Stimulated activated naive CD8-positive, alpha-beta T cell treated with anti-CD3 and anti-CD28 coated beads, Interleukin-15, amount 100 ng/mL, for 72 hours (primary cell): Measurements from ENCODE around the gene DOCK4.

Experiments
- ATAC-seq: fragments of 150-1000 bp; cut with Tn5 transposase; 2 replicates; pipeline ENCODE4 v1.10.0; 2021; ENCODE audit warnings: mild to moderate bottlenecking, moderate library complexity
- DNase-seq, 2 donors: peaks; one replicate each; pipeline ENCODE4 v3.0.0; 2021 to 2022
- H3K27ac Mint-ChIP-seq, 2 donors: one replicate each; pipeline ENCODE4 v1.8.0; 2022; ENCODE audit warnings: mild to moderate bottlenecking in 2 of 2, mixed read lengths in 2 of 2, moderate library complexity in 2 of 2
- H3K27me3 Mint-ChIP-seq: one replicate; pipeline ENCODE4 v1.8.0; 2022; ENCODE audit warnings: mixed read lengths
- H3K4me1 Mint-ChIP-seq: one replicate; pipeline ENCODE4 v1.8.0; 2022; ENCODE audit warnings: mild to moderate bottlenecking, mixed read lengths
- H3K4me3 Mint-ChIP-seq, 2 donors: one replicate each; pipeline ENCODE4 v1.8.0; 2022; ENCODE audit warnings: mild to moderate bottlenecking in 2 of 2, mixed read lengths in 2 of 2, moderate library complexity in 1 of 2
- H3K9me3 Mint-ChIP-seq, 2 donors: one replicate each; pipeline ENCODE4 v1.8.0; 2022; ENCODE audit warnings: mixed read lengths in 2 of 2

DOCK4 gene

GRCh38 chr7:111758332-111758731 lies 447.9 kb downstream of the DOCK4 start:
- H3K27ac Mint-ChIP-seq: no peak overlapping the region
- peaks cover 5% of the 10 kb centered on the region for H3K4me1 Mint-ChIP-seq

GRCh38 chr7:111756687-111757178 lies 449.5 kb downstream of the DOCK4 start:
- no peak for DNase-seq
- Mint-ChIP-seq H3K4me1 (peaks cover 5% of the 10 kb centered on the region), H3K9me3 (no peaks in the 10 kb centered on the region), H3K27me3 (peaks cover 16% of the 10 kb centered on the region), H3K4me3 (peak overlapping the region in 1 of 2 donors; percentile 1), H3K27ac (no peak overlapping the region)
- ATAC-seq: no peak

More at GRCh38 chr7:111758332-111758731, 447.9 kb downstream of the DOCK4 start:
- no peak for DNase-seq
- Mint-ChIP-seq H3K4me3 (no peak overlapping the region), H3K27me3 (peaks cover 16% of the 10 kb centered on the region), H3K9me3 (no peaks in the 10 kb centered on the region)
- ATAC-seq: no peak

DNA sequence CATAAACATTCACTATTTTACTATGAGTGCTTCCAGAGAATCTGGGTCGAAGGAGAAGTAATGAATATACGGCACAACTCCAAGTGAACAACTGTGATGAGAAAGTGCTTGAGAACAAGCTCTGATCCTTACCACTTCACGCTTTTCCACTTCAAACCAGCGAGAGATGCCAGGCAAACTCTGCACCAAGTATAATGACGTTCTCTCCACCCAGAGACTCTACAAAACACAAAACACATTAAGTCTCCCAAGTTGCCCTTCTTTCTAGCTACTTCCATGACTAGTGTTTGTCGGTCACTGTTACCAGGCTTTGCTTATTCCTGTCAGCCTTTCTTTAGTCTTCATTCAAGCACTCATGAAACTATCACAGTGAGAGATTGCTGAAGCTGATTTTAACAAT lies 450.8 kb downstream of the DOCK4 start:
- Mint-ChIP-seq H3K4me1 (peaks cover 5% of the 10 kb centered on the region), H3K4me3 (no peak overlapping the region), H3K27ac (no peak overlapping the region), H3K27me3 (peaks cover 16% of the 10 kb centered on the region), H3K9me3 (no peaks in the 10 kb centered on the region)
- DNase-seq (no peak), ATAC-seq (no peak)

GRCh38 chr7:111753968-111754367 lies 452.2 kb downstream of the DOCK4 start:
- peaks cover 5% of the 10 kb centered on the region for H3K4me1 Mint-ChIP-seq

DNA sequence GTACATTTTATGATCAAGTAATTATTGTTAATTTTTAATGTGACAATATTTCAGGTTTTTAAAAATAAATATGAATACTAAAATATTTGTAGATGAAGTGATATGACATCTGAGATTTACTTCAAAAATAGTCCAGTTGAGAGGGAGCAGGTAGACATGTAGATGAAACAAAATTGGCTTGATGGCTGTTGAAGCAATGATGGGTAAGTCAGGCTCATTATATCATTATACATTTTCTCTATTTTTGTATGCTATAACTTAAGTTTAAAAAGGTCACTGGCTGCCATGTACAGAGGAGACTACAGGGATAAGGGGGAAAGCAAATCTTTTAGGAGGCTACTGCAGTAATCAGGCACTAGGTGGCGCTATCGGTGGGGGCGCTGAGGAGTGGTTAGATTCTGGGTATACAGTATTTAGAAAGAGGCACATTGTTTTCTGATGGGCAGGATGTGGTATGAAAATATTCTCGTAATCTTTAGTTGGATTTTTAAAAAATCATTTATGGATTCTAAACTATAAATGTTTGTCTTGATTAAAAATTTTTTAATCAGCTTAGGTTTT lies 454.1 kb downstream of the DOCK4 start:
- peak; percentile 81 for ATAC-seq
- Mint-ChIP-seq H3K4me1 (peaks cover 5% of the 10 kb centered on the region), H3K27me3 (peaks cover 22% of the 10 kb centered on the region), H3K4me3 (no peak overlapping the region), H3K27ac (no peak overlapping the region), H3K9me3 (no peaks in the 10 kb centered on the region)
- DNase-seq: peak; percentile 48 to 65

More at GRCh38 chr7:111753968-111754367, 452.2 kb downstream of the DOCK4 start:
- no peak overlapping the region for H3K27ac Mint-ChIP-seq
- DNase-seq: no peak
- H3K4me3 Mint-ChIP-seq: no peak overlapping the region
- peaks cover 16% of the 10 kb centered on the region for H3K27me3 Mint-ChIP-seq
- no peaks in the 10 kb centered on the region for H3K9me3 Mint-ChIP-seq
- ATAC-seq: no peak

GRCh38 chr7:111750878-111751277 lies 455.3 kb downstream of the DOCK4 start:
- no peak for ATAC-seq

DNA sequence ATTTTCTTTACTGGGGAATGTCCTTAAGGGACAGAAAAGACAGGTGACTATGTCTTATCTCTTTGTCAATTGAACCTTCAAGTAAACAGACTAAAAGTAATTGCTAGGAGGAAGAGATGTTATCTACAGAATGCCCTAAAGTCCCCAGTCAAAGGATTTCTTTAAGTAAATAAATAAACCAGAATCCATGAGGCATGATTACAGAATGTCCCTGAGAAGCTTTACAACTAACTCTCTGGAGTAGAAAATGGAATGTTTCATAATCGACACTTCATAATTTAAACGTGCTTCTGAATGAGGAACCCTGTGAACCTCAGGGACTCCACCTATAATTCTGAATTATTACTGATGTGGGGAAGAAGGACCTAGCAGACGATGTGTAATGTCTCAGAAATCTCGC lies 456.0 kb downstream of the DOCK4 start:
- ATAC-seq (no peak), DNase-seq (no peak)
- Mint-ChIP-seq H3K27ac (no peak overlapping the region), H3K4me3 (no peak overlapping the region), H3K4me1 (no peaks in the 10 kb centered on the region), H3K27me3 (peaks cover 7% of the 10 kb centered on the region), H3K9me3 (no peaks in the 10 kb centered on the region)

More at GRCh38 chr7:111750878-111751277, 455.3 kb downstream of the DOCK4 start:
- Mint-ChIP-seq H3K4me1 (no peaks in the 10 kb centered on the region), H3K27ac (no peak overlapping the region), H3K27me3 (peaks cover 10% of the 10 kb centered on the region), H3K9me3 (no peaks in the 10 kb centered on the region), H3K4me3 (no peak overlapping the region)
- DNase-seq: no peak

GRCh38 chr7:111749625-111750024 lies 456.6 kb downstream of the DOCK4 start:
- Mint-ChIP-seq H3K9me3 (no peaks in the 10 kb centered on the region), H3K4me1 (no peaks in the 10 kb centered on the region)
- no peak for ATAC-seq

GRCh38 chr7:111747718-111748117 lies 458.5 kb downstream of the DOCK4 start:
- no peaks in the 10 kb centered on the region for H3K9me3 Mint-ChIP-seq
- H3K4me3 Mint-ChIP-seq: no peak overlapping the region
- no peak overlapping the region for H3K27ac Mint-ChIP-seq
- H3K4me1 Mint-ChIP-seq: no peaks in the 10 kb centered on the region
- no peak for DNase-seq
- ATAC-seq: no peak
- peaks cover 7% of the 10 kb centered on the region for H3K27me3 Mint-ChIP-seq

More at GRCh38 chr7:111749625-111750024, 456.6 kb downstream of the DOCK4 start:
- H3K4me3 Mint-ChIP-seq: no peak overlapping the region
- H3K27ac Mint-ChIP-seq: no peak overlapping the region
- DNase-seq: no peak
- peaks cover 7% of the 10 kb centered on the region for H3K27me3 Mint-ChIP-seq

DNA sequence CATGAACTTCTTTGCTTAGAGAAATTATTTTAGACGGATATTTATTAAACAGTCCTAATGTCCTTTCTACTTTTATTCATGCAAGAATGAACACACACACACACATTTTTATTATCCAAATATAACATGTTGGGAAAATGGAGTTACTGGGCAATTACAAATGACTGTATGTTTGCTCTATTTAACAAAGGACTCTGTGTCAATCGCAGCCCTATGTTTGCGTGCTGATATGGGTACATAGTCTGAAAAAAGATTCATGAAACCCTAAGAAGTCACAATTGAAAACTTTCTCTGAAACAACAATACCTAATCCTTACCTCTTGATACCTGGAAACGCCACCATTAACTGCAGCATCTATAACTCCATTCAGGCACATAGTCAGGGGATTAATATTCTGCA lies 459.2 kb downstream of the DOCK4 start:
- Mint-ChIP-seq H3K4me1 (no peaks in the 10 kb centered on the region), H3K27me3 (peaks cover 7% of the 10 kb centered on the region), H3K4me3 (no peak overlapping the region), H3K9me3 (no peaks in the 10 kb centered on the region), H3K27ac (no peak overlapping the region)
- no peak for DNase-seq
- ATAC-seq: no peak

DNA sequence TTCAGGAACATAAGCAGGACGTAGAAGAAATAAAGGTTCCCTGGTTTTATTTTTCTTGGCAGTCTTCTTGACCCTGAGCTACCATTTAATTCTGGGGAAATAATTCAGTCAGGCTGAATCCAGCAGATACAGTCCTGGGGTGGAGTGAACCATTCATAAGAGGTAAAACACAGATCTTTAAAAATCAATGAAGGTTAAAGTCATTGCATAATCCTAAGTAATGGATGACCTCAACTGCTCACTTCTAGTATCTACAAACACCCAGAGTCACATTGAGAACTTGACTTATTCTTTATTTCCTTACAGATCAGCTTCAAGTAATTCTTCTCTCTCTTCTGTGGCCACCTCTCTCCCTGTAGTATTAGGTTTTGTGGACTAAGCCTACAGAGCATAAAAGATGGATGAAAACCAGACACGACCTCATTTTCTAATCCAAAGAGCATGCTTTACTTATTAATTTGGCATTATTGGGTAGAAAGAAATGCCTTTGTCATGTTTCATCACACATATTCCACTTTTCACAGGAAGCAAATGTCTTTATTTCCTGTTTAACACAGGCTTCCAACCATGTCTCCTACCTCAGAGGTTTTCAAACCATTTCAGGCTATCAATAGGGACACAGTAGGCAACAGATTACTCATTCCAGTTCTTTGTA lies 461.6 kb downstream of the DOCK4 start:
- ATAC-seq: no peak
- Mint-ChIP-seq H3K4me3 (no peak overlapping the region), H3K9me3 (no peaks in the 10 kb centered on the region), H3K27me3 (peaks cover 7% of the 10 kb centered on the region), H3K4me1 (no peaks in the 10 kb centered on the region), H3K27ac (peak overlapping the region in 1 of 2 donors; percentile 48)
- no peak for DNase-seq

DNA sequence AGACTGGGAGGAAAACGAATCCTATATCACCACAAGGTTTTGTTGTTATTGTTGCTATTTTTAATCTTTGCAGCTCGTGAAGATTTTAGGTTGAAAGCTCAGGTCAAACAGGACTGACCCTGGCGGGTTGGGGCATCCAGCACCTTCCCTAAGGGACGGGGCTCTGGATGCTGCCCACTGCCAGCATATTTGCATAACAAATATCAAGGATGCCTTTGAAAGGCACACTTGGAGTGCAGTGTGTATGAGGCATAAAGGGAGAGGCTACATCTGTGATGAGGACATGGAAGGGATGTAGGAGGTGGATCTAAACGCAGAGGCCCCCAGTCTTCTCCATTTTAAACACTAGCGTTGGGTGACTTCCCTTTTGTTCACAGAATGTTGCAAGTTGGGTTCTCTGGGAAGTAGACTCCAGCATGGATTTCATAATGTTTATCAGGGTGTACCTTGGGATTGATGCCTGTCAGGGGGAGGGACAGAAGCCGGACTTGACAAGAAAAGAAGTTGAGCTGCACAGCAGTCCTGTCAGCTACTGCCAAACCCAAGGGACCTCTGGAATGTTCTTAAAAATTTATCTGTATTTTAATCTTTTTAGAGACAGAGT lies 462.9 kb downstream of the DOCK4 start:
- peaks cover 7% of the 10 kb centered on the region for H3K27me3 Mint-ChIP-seq
- no peaks in the 10 kb centered on the region for H3K9me3 Mint-ChIP-seq
- H3K4me1 Mint-ChIP-seq: no peaks in the 10 kb centered on the region
- ATAC-seq (no peak), DNase-seq (no peak)
- H3K4me3 Mint-ChIP-seq: no peak overlapping the region
- no peak overlapping the region for H3K27ac Mint-ChIP-seq

GRCh38 chr7:111741811-111742240 lies 464.4 kb downstream of the DOCK4 start:
- ATAC-seq (peak; percentile 75), DNase-seq (peak; percentile 19 to 25)
- Mint-ChIP-seq H3K9me3 (no peaks in the 10 kb centered on the region), H3K27ac (no peak overlapping the region), H3K4me1 (no peaks in the 10 kb centered on the region), H3K27me3 (no peaks in the 10 kb centered on the region), H3K4me3 (no peak overlapping the region)

DNA sequence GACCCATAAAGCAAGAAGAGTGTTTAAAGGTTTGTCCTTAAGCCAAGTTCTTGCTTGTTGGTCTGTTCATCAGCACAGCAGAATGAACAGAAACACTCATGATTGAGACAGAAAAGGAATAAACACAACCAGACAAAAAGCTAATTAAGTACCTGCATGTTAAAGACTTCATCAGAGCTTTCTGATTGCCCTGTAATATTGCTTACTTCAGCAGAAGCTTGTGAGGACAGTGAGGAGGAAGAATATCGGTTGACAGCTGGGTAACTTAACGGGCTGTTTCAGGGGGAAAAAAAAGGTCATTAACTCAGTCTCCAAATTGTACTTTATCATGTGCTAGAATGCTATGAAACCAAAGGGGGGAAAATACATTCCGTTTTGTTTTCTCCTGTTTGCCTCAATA lies 465.3 kb downstream of the DOCK4 start:
- ATAC-seq: no peak
- DNase-seq: no peak

GRCh38 chr7:111736552-111736874 lies 469.7 kb downstream of the DOCK4 start:
- no peak for ATAC-seq

More for the DNA sequence above, 465.3 kb downstream of the DOCK4 start:
- H3K27ac Mint-ChIP-seq: no peak overlapping the region
- H3K9me3 Mint-ChIP-seq: no peaks in the 10 kb centered on the region
- H3K4me3 Mint-ChIP-seq: no peak overlapping the region
- H3K4me1 Mint-ChIP-seq: no peaks in the 10 kb centered on the region
- peaks cover 6% of the 10 kb centered on the region for H3K27me3 Mint-ChIP-seq

More at GRCh38 chr7:111736552-111736874, 469.7 kb downstream of the DOCK4 start:
- no peak overlapping the region for H3K4me3 Mint-ChIP-seq
- peaks cover 6% of the 10 kb centered on the region for H3K27me3 Mint-ChIP-seq
- H3K27ac Mint-ChIP-seq: no peak overlapping the region
- DNase-seq: no peak
- H3K4me1 Mint-ChIP-seq: no peaks in the 10 kb centered on the region
- H3K9me3 Mint-ChIP-seq: no peaks in the 10 kb centered on the region
